Measurements from ENCODE around the gene MYRF. TPM values are rescaled to one million over a fixed set of nuclear protein-coding genes. Genes with fewer than 3 reads are reported as not detected.

The MYRF gene
- total RNA-seq, 3 donors from 2014 or later = 7.8 to 15.6 (median 10.2) TPM

GRCh38 chr11:61716478-61717285 lies 35.8 kb upstream of the MYRF start:
- intact Hi-C loops (cut with DNase I, micrococcal nuclease) = no loop called here
- no peak for TF ChIP-seq CTCF (IDR thresholded peaks at IDR 0.05)
- ATAC-seq (no peak), DNase-seq (no peak)
- Histone ChIP-seq H3K9me3 (no peaks in the 10 kb centered on the region), H3K36me3 (ENCODE audit: low read depth) (no peaks in the 10 kb centered on the region), H3K4me1 (ENCODE audit: low read depth) (peaks cover 9% of the 10 kb centered on the region), H3K4me3 (no peak overlapping the region)

- no peak for TF ChIP-seq CTCF (IDR thresholded peaks at IDR 0.05)
- DNase-seq = no peak
- H3K4me3 ChIP-seq = no peak overlapping the region
- no peaks in the 10 kb centered on the region for H3K9me3 ChIP-seq
- H3K36me3 ChIP-seq (ENCODE audit: low read depth) = no peaks in the 10 kb centered on the region
- intact Hi-C loops (cut with DNase I, micrococcal nuclease) = no loop called here
- no peak for ATAC-seq
- H3K4me1 ChIP-seq (ENCODE audit: low read depth) = peaks cover 9% of the 10 kb centered on the region
Measured at GRCh38 chr11:61717286-61718033, 35.0 kb upstream of the MYRF start.

GRCh38 chr11:61718046-61718531 lies 34.3 kb upstream of the MYRF start:
- no peaks in the 10 kb centered on the region for H3K9me3 ChIP-seq
- H3K4me3 ChIP-seq = no peak overlapping the region
- ATAC-seq = peak; percentile 23
- peaks cover 9% of the 10 kb centered on the region for H3K4me1 ChIP-seq (ENCODE audit: low read depth)
- no peaks in the 10 kb centered on the region for H3K36me3 ChIP-seq (ENCODE audit: low read depth)
- TF ChIP-seq CTCF (IDR thresholded peaks at IDR 0.05) = no peak
- intact Hi-C loops (cut with DNase I, micrococcal nuclease) = no loop called here
- DNase-seq = peak in 1 of 3 donors; percentile 27

- intact Hi-C loops (cut with DNase I, micrococcal nuclease) = no loop called here
- peak in 1 of 3 donors; percentile 32 for DNase-seq
- no peaks in the 10 kb centered on the region for H3K36me3 ChIP-seq (ENCODE audit: low read depth)
- H3K9me3 ChIP-seq = no peaks in the 10 kb centered on the region
- ATAC-seq = peak; percentile 37
- TF ChIP-seq CTCF (IDR thresholded peaks at IDR 0.05) = no peak
- H3K4me1 ChIP-seq (ENCODE audit: low read depth) = peaks cover 9% of the 10 kb centered on the region
- H3K4me3 ChIP-seq = no peak overlapping the region
Measured at GRCh38 chr11:61718621-61719302, 33.7 kb upstream of the MYRF start.

GRCh38 chr11:61719978-61720377 lies 32.5 kb upstream of the MYRF start:
- no peak for TF ChIP-seq CTCF (IDR thresholded peaks at IDR 0.05)
- intact Hi-C loops (cut with DNase I, micrococcal nuclease) = no loop called here

More at GRCh38 chr11:61719978-61720377, 32.5 kb upstream of the MYRF start:
- no peaks in the 10 kb centered on the region for H3K9me3 ChIP-seq
- DNase-seq (no peak), ATAC-seq (no peak)
- no peak overlapping the region for H3K4me3 ChIP-seq
- H3K4me1 ChIP-seq (ENCODE audit: low read depth) = peaks cover 9% of the 10 kb centered on the region
- no peaks in the 10 kb centered on the region for H3K36me3 ChIP-seq (ENCODE audit: low read depth)

All from mucosa of descending colon (tissue), 3 donors.